OCI-LY7 (cell line): ENCODE results near the gene SNN. TPM values are rescaled to one million over a fixed set of nuclear protein-coding genes. Genes with fewer than 3 reads are reported as not detected.

Experiments
- BruUV-seq: library from RNA; stranded (reverse); fragments of 400-500 nt; replicated peaks from 2 replicates; lab custom pipeline; 2021; lab: Mats Ljungman, UMichigan
- CTCF ChIA-PET: fragments of 300-600 bp; sonication (Branson Sonifier 250); formaldehyde crosslinking; loops from one replicate; lab custom pipeline; 2022; ENCODE audit warnings: antibody characterized with exemption; ENCODE audit not compliant: unreplicated experiment; lab: Charles Lee
- POLR2A ChIA-PET: fragments of 300-600 bp; sonication (Branson Sonifier 250); formaldehyde crosslinking; loops from one replicate; lab custom pipeline; 2022; ENCODE audit warnings: antibody characterized with exemption; lab: Charles Lee
- DNase-seq: peaks from one replicate; pipeline ENCODE4 v3.0.0-alpha.2; 2015; ENCODE audit warnings: low spot score
- H2AFZ ChIP-seq: fragments of 200-600 bp; sonication (generic), shearing (Covaris generic); 2 replicates; pipeline ENCODE4 v1.6.1; 2014; ENCODE audit warnings: mild to moderate bottlenecking, antibody characterized with exemption, low read length, moderate library complexity
- H3K27ac ChIP-seq: fragments of 200-600 bp; sonication (generic); 2 replicates; pipeline ENCODE4 v1.5.1; 2014; ENCODE audit warnings: mixed run types, low read depth, mild to moderate bottlenecking, moderate library complexity, low read length, inconsistent platforms; ENCODE audit not compliant: poor library complexity, severe bottlenecking
- H3K36me3 ChIP-seq: fragments of 200-600 bp; sonication (generic); 2 replicates; pipeline ENCODE4 v1.6.1; 2014; ENCODE audit warnings: mild to moderate bottlenecking, antibody characterized with exemption, low read length, moderate library complexity, mixed read lengths; ENCODE audit not compliant: insufficient read depth
- H3K4me1 ChIP-seq: fragments of 200-600 bp; sonication (generic); 2 replicates; pipeline ENCODE4 v1.5.1; 2014; ENCODE audit warnings: mild to moderate bottlenecking, low read length; ENCODE audit not compliant: insufficient read depth, poor library complexity, severe bottlenecking
- H3K4me2 ChIP-seq: fragments of 200-600 bp; sonication (generic); 2 replicates; pipeline ENCODE4 v1.6.1; 2014; ENCODE audit warnings: mild to moderate bottlenecking, low read length
- H3K4me3 ChIP-seq: fragments of 200-600 bp; sonication (generic); 2 replicates; pipeline ENCODE4 v1.5.1; 2014; ENCODE audit warnings: mild to moderate bottlenecking, low read depth, low read length; ENCODE audit not compliant: poor library complexity, severe bottlenecking
- H3K79me2 ChIP-seq: fragments of 200-600 bp; sonication (generic); 2 replicates; pipeline ENCODE4 v1.6.1; 2016; ENCODE audit warnings: low read depth, mild to moderate bottlenecking, low read length, moderate library complexity, mixed read lengths; ENCODE audit not compliant: insufficient read depth
- H3K9me2 ChIP-seq: fragments of 200-600 bp; sonication (generic); 2 replicates; pipeline ENCODE4 v1.6.1; 2016; ENCODE audit warnings: mild to moderate bottlenecking, low read length, mixed read lengths; ENCODE audit not compliant: insufficient read depth
- H3K9me3 ChIP-seq: fragments of 200-600 bp; sonication (generic); 2 replicates; pipeline ENCODE4 v1.6.1; 2014; ENCODE audit warnings: mild to moderate bottlenecking, mixed run types, low read length, mixed read lengths
- H4K20me1 ChIP-seq: fragments of 200-600 bp; sonication (generic); 2 replicates; pipeline ENCODE4 v1.6.1; 2014; ENCODE audit warnings: mild to moderate bottlenecking, antibody characterized with exemption, low read length, moderate library complexity, mixed read lengths; ENCODE audit not compliant: insufficient read depth
- EZH2phosphoT487 ChIP-seq: fragments of 200-600 bp; sonication (generic); IDR thresholded peaks from 2 replicates; pipeline ENCODE4 v1.6.1; 2018; ENCODE audit warnings: low read depth, borderline replicate concordance, mild to moderate bottlenecking, mixed run types, antibody characterized with exemption, low read length, moderate library complexity, mixed read lengths
- intact Hi-C: fragments of 100-400 bp; cut with micrococcal nuclease; formaldehyde crosslinking; loops from one replicate; pipeline ENCODE4 v1.10.0; 2022; ENCODE audit not compliant: unreplicated experiment
- total RNA-seq, 2 experiments: library from RNA; depleted of rRNA in 1 of 2; stranded (reverse); fragments of >200 nt in 1 of 2; shearing (Covaris generic) in 1 of 2; gene quantifications; 2 replicates each; pipeline ENCODE4 v1.2.3, GENCODE V29; 2014 to 2022
- TF ChIP-seq, protein P1 (sequence below): fragments of 200-600 bp; sonication (generic); conservative IDR thresholded peaks from 2 replicates; pipeline ENCODE4 v1.5.1; 2014; ENCODE audit warnings: mild to moderate bottlenecking, antibody characterized with exemption, low read length, moderate library complexity, mixed read lengths

Gene SNN
- total RNA-seq, 2 experiments from 2014 or later, result 27.8 to 31.8 TPM

DNA sequence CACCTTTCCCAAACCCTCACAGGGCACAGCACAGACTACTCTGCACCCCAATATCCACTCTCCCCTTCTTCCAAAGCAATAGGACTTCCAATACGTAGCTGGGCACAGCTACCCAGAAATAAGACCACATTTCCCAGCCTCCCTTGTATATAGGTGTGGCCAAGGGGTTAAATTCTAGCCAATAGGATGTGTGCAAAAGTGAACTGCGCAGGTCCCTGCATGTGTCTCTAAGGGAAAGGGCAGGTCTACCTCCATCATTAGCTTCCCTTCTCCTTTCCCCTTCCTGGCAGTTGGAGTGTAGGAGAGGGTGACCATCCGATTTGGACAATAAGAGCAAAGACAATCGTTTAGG, 25.5 kb upstream of the SNN start:
- no peak overlapping the region for H3K27ac ChIP-seq
- H2AFZ ChIP-seq, result no peak overlapping the region
- H3K4me1 ChIP-seq, result peaks cover 26% of the 10 kb centered on the region
- BruUV-seq, result no TSS peak
- no peaks in the 10 kb centered on the region for H3K9me3 ChIP-seq
- CTCF ChIA-PET, result interaction anchor here (0.5 to 1.1 kb wide), 5 partner anchors 22 to 235 kb away, joined by 3 to 7 read pairs (median 4); no protein-coding TSS in a partner anchor
- intact Hi-C loops, result loop anchor here (2.0 kb wide), 2 partner anchors 72 to 170 kb away; no protein-coding TSS in a partner anchor
- no peak for TF ChIP-seq EZH2phosphoT487
- POLR2A ChIA-PET, result interaction anchor here (0.5 to 0.7 kb wide), 9 partner anchors 12 to 392 kb away, joined by 3 to 12 read pairs (median 4); no protein-coding TSS in a partner anchor
- DNase-seq, result no peak
- no peaks in the 10 kb centered on the region for H4K20me1 ChIP-seq
- no peaks in the 10 kb centered on the region for H3K36me3 ChIP-seq
- no peak overlapping the region for H3K4me2 ChIP-seq
- H3K79me2 ChIP-seq, result no peaks in the 10 kb centered on the region
- no peak overlapping the region for H3K4me3 ChIP-seq
- no peaks in the 10 kb centered on the region for H3K9me2 ChIP-seq

DNA sequence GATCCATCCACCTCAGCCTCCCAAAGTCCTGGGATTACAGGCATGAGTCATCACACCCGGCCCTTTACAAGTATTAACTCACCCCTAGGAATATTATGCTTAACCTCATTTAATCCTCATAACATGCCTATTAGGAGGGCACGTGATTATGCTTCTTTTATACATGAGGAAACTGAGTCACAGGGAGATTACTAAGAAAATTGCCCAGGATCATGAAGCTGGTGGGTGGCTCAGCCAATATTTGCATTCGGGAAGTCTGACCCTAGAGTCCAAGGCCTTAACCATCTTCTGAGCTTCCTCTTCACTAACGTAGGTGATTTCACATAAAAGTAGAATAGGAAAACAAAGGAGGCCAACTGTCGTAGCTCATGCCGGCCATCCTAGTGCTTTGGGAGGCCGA, 19.0 kb upstream of the SNN start:
- TF ChIP-seq EZH2phosphoT487, result no peak
- TF ChIP-seq, protein P1, sequence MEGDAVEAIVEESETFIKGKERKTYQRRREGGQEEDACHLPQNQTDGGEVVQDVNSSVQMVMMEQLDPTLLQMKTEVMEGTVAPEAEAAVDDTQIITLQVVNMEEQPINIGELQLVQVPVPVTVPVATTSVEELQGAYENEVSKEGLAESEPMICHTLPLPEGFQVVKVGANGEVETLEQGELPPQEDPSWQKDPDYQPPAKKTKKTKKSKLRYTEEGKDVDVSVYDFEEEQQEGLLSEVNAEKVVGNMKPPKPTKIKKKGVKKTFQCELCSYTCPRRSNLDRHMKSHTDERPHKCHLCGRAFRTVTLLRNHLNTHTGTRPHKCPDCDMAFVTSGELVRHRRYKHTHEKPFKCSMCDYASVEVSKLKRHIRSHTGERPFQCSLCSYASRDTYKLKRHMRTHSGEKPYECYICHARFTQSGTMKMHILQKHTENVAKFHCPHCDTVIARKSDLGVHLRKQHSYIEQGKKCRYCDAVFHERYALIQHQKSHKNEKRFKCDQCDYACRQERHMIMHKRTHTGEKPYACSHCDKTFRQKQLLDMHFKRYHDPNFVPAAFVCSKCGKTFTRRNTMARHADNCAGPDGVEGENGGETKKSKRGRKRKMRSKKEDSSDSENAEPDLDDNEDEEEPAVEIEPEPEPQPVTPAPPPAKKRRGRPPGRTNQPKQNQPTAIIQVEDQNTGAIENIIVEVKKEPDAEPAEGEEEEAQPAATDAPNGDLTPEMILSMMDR, result no peak
- Histone ChIP-seq H2AFZ (no peak overlapping the region), H3K4me3 (no peak overlapping the region), H4K20me1 (no peaks in the 10 kb centered on the region), H3K9me2 (no peaks in the 10 kb centered on the region), H3K36me3 (no peaks in the 10 kb centered on the region), H3K4me1 (peaks cover 17% of the 10 kb centered on the region), H3K9me3 (no peaks in the 10 kb centered on the region), H3K27ac (no peak overlapping the region), H3K4me2 (no peak overlapping the region), H3K79me2 (no peaks in the 10 kb centered on the region)
- ChIA-PET CTCF (no interaction called here), POLR2A (interaction anchor here (0.5 to 1.2 kb wide), 3 partner anchors 10 to 84 kb away, joined by 3 to 6 read pairs (median 4); no protein-coding TSS in a partner anchor)
- no peak for DNase-seq
- BruUV-seq, result no TSS peak
- intact Hi-C loops, result no loop called here

DNA sequence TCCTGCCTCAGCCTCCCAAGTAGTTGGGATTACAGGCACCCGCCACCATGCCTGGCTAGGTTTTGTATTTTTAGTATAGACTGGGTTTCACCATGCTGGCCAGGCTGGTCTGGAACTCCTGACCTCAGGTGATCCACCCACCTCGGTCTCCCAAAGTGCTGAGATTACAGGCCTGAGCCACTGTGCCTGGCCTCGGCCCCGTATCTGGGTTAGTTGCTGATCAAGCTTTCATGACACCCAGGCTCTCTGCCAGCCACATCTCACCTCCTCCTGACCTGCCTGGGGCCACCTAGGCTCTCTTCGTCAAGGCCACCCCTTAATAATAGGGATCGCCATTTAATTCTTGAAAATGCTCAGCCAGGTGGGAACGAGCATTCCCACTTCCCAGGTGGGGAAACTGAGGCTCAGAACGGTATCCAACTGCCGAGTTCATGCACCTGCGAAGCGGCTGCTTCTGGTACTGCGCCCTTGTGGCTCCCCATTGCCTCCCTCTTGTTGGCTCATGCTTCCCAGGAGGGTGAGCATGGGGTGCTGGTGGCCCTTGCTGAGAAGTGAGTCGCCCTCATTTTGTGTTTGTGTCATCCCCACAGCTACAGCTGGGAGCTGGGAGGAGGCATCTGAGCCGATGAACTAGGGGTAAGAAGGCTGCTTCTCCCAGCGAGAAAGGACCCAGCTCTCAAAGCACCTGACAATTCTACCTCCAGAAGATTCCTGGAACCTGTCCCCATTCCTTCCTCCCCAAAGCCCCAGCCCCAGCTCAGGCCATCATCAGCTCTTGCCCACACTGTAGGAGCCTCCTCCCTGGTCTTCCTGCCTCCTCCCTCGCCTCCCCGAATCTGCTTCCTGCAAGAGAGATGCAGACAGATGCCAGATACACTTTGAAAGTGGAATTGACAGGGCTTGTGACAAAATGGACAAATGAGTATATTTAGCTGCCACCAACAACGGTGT, 17.3 kb upstream of the SNN start:
- Histone ChIP-seq H3K9me2 (no peaks in the 10 kb centered on the region), H3K79me2 (no peaks in the 10 kb centered on the region), H3K4me1 (peaks cover 28% of the 10 kb centered on the region), H3K9me3 (no peaks in the 10 kb centered on the region), H3K4me2 (peak overlapping the region; percentile 52), H3K27ac (peak overlapping the region; percentile 41), H3K36me3 (no peaks in the 10 kb centered on the region), H2AFZ (peak overlapping the region; percentile 98), H3K4me3 (no peak overlapping the region), H4K20me1 (no peaks in the 10 kb centered on the region)
- DNase-seq, result no peak
- intact Hi-C loops, result no loop called here
- CTCF ChIA-PET, result no interaction called here
- BruUV-seq, result no TSS peak
- TF ChIP-seq, protein P1, result no peak
- no peak for TF ChIP-seq EZH2phosphoT487
- POLR2A ChIA-PET, result interaction anchor here (0.8 to 1.3 kb wide), 2 partner anchors 8 to 16 kb away, joined by 4 read pairs; no protein-coding TSS in a partner anchor
